SK-N-DZ (cell line): Measurements from ENCODE around the gene MYO7B. TPM values are rescaled to one million over a fixed set of nuclear protein-coding genes. Genes with fewer than 3 reads are reported as not detected.

ENCODE experiments used
- DNase-seq: peaks from one replicate; pipeline ENCODE4 v3.0.0-alpha.2; 2015; ENCODE audit warnings: low spot score
- polyA plus RNA-seq, 2 experiments: library from polyadenylated mRNA; depleted of rRNA; stranded (reverse); fragments of >200 nt; gene quantifications; 2 replicates each; pipeline ENCODE4 v1.2.3, GENCODE V29; 2014

MYO7B gene
- not detected in 2 replicates for polyA plus RNA-seq (2014; cell fraction: cytosol; rRNA removed)
- not detected in 2 replicates for polyA plus RNA-seq (2014; cell fraction: nucleus; rRNA removed)

- no peak for DNase-seq
These were observed at the start of gene MYO7B for GRCh38 chr2:127535422-127535901. Gene MYO7B, plus strand, starts transcription at chr2:127535683. Its CDS starts 24,040 bp downstream, at chr2:127559723.

- DNase-seq: no peak
These were observed 49.8 kb upstream of the MYO7B start for GRCh38 chr2:127485694-127486071.

- DNase-seq: no peak
These were observed 49.0 kb upstream of the MYO7B start for GRCh38 chr2:127486247-127487058.

- DNase-seq: no peak
These were observed 45.2 kb upstream of the MYO7B start for GRCh38 chr2:127490283-127490682.

GRCh38 chr2:127498386-127498785 lies 37.1 kb upstream of the MYO7B start:
- DNase-seq: no peak

GRCh38 chr2:127503491-127503890 lies 32.0 kb upstream of the MYO7B start:
- no peak for DNase-seq

- no peak for DNase-seq
These were observed 30.7 kb upstream of the MYO7B start for GRCh38 chr2:127504552-127505430.

GRCh38 chr2:127506510-127506909 lies 29.0 kb upstream of the MYO7B start:
- DNase-seq: no peak

GRCh38 chr2:127508023-127508630 lies 27.4 kb upstream of the MYO7B start:
- no peak for DNase-seq

GRCh38 chr2:127508631-127509034 lies 26.9 kb upstream of the MYO7B start:
- DNase-seq: no peak

GRCh38 chr2:127510073-127510472 lies 25.4 kb upstream of the MYO7B start:
- DNase-seq: no peak

GRCh38 chr2:127511090-127511695 lies 24.3 kb upstream of the MYO7B start:
- no peak for DNase-seq

- no peak for DNase-seq
These were observed 23.6 kb upstream of the MYO7B start for GRCh38 chr2:127511917-127512316.

- DNase-seq: no peak
These were observed 23.1 kb upstream of the MYO7B start for GRCh38 chr2:127512362-127512761.

- no peak for DNase-seq
These were observed 21.4 kb upstream of the MYO7B start for GRCh38 chr2:127514076-127514475.

- DNase-seq: no peak
These were observed 21.0 kb upstream of the MYO7B start for GRCh38 chr2:127514485-127514884.

GRCh38 chr2:127515383-127515915 lies 20.0 kb upstream of the MYO7B start:
- no peak for DNase-seq

GRCh38 chr2:127516041-127516762 lies 19.3 kb upstream of the MYO7B start:
- DNase-seq: no peak

GRCh38 chr2:127517465-127517864 lies 18.0 kb upstream of the MYO7B start:
- DNase-seq: no peak

- no peak for DNase-seq
These were observed 15.1 kb upstream of the MYO7B start for GRCh38 chr2:127520424-127520823.
